HG03565 (cell line): ENCODE results near the gene VASH1.

Experiments
- ATAC-seq: cut with Tn5 transposase; IDR thresholded peaks from one replicate; pipeline ENCODE4 v1.9.1; 2021; ENCODE audit warnings: mild to moderate bottlenecking, moderate library complexity; ENCODE audit not compliant: unreplicated experiment

VASH1 gene

GRCh38 chr14:76827696-76828296 lies 66.5 kb downstream of the VASH1 start:
- no peak for ATAC-seq

GRCh38 chr14:76828339-76829012 lies 67.2 kb downstream of the VASH1 start:
- ATAC-seq = no peak

- ATAC-seq = no peak
Observed at GRCh38 chr14:76829013-76829365, 67.7 kb downstream of the VASH1 start.

- no peak for ATAC-seq
Observed at GRCh38 chr14:76829650-76830421, 68.6 kb downstream of the VASH1 start.

- ATAC-seq = no peak
Observed at GRCh38 chr14:76830556-76830955, 69.3 kb downstream of the VASH1 start.

- no peak for ATAC-seq
Observed at GRCh38 chr14:76832503-76832988, 71.3 kb downstream of the VASH1 start.
